Esophagus muscularis mucosa (tissue), 4 donors: Measurements from ENCODE around the gene RTRAF.

Experiments used
- EP300 ChIP-seq: sonication (generic); formaldehyde crosslinking; IDR thresholded peaks from one replicate; pipeline ENCODE4 v1.6.1; 2017; ENCODE audit warnings: antibody characterized with exemption
- POLR2AphosphoS5 ChIP-seq, 2 donors: sonication (generic); formaldehyde crosslinking; IDR thresholded peaks; one replicate each; pipeline ENCODE4 v1.6.1; 2017; ENCODE audit warnings: antibody characterized with exemption in 2 of 2
- TF ChIP-seq, protein P1 (sequence below), 3 experiments: fragments of 200-600 bp in 2 of 3; fragments of 450-650 bp in 1 of 3; sonication (generic) in 2 of 3; IDR thresholded peaks; one replicate each; pipeline ENCODE4 v1.5.1; 2017 to 2019; ENCODE audit warnings: antibody characterized with exemption in 3 of 3, mild to moderate bottlenecking in 2 of 3, moderate library complexity in 1 of 3

DNA sequence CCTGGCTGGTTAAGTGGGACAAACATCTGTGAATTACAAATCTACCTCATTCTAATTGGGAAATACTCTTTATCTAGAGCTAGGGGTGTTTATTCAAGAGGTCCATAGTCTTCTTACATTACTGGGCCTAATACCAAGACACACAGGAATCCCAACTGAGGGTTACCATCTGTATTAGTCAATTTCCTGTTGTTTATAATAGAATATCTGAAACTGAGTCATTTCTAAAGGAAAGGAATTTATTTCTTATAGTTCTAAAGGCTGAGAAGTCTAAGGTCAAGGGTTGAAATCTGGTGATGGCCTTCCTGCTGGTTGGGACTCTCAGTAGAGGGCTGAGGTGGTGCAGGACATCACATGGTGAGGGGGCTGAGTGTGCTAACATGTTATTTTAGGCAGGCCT, 36.0 kb downstream of the RTRAF start:
- TF ChIP-seq, protein P1, sequence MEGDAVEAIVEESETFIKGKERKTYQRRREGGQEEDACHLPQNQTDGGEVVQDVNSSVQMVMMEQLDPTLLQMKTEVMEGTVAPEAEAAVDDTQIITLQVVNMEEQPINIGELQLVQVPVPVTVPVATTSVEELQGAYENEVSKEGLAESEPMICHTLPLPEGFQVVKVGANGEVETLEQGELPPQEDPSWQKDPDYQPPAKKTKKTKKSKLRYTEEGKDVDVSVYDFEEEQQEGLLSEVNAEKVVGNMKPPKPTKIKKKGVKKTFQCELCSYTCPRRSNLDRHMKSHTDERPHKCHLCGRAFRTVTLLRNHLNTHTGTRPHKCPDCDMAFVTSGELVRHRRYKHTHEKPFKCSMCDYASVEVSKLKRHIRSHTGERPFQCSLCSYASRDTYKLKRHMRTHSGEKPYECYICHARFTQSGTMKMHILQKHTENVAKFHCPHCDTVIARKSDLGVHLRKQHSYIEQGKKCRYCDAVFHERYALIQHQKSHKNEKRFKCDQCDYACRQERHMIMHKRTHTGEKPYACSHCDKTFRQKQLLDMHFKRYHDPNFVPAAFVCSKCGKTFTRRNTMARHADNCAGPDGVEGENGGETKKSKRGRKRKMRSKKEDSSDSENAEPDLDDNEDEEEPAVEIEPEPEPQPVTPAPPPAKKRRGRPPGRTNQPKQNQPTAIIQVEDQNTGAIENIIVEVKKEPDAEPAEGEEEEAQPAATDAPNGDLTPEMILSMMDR (IDR thresholded peaks at IDR 0.05): no peak
- TF ChIP-seq POLR2AphosphoS5 (IDR thresholded peaks at IDR 0.05) (no peak), EP300 (no peak)
